ENCODE measurements around the gene SMCR8.
"Not testable (repeated sequence)": the region's sequence is repeated elsewhere in the genome, so short reads cannot be mapped to it uniquely, and the experiment has no call there.

Gene SMCR8, protein sequence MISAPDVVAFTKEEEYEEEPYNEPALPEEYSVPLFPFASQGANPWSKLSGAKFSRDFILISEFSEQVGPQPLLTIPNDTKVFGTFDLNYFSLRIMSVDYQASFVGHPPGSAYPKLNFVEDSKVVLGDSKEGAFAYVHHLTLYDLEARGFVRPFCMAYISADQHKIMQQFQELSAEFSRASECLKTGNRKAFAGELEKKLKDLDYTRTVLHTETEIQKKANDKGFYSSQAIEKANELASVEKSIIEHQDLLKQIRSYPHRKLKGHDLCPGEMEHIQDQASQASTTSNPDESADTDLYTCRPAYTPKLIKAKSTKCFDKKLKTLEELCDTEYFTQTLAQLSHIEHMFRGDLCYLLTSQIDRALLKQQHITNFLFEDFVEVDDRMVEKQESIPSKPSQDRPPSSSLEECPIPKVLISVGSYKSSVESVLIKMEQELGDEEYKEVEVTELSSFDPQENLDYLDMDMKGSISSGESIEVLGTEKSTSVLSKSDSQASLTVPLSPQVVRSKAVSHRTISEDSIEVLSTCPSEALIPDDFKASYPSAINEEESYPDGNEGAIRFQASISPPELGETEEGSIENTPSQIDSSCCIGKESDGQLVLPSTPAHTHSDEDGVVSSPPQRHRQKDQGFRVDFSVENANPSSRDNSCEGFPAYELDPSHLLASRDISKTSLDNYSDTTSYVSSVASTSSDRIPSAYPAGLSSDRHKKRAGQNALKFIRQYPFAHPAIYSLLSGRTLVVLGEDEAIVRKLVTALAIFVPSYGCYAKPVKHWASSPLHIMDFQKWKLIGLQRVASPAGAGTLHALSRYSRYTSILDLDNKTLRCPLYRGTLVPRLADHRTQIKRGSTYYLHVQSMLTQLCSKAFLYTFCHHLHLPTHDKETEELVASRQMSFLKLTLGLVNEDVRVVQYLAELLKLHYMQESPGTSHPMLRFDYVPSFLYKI

DNA sequence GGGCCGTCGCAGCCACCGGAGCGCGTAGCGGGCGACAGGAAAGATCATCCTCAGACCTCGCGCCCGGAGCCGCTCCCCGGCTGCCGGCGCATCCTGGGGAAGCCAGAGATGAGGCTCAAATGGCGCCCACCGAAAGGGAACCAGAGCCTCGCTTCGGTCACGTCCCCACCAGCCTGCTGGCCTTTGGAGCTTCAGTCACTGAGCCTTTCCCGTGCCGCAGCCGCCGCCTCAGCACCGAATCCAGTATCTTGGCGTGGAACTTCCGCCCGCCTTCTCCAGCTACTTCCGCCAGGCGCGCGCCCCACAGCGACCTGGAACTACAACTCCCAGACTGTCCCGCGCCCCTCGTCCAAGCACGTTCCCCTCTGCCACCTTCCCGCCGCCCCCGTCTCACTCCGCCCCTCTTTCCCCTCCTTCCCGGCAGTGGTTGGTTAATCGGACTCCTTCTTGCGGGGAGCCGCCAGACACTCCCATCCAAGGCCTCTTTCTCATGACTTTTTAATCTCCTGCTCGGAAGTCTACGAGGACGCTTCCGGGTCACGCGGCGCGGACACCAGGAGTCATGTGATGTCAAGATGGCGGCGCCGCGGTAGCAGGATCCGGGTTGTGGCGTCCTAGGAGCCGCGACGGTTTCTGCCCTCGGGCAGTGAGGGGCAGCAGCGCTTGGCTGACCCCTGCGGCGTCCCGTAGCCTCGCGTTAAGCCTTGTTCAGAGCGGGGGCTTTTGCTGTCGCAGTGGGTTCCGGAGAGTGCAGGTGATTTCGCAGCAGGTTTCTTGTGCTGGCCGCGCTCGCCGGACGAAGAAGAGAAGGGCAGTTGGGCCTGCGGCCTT, at the start of gene SMCR8, which contains the start of gene TOP3A:
Gene SMCR8 (plus strand): TSS at position 563 of the 831 bp plus-strand sequence. CDS start 497 bp downstream, outside the sequence.
Gene TOP3A (minus strand): TSS at position 264 of the 831 bp plus-strand sequence. CDS start 216 bp downstream, at position 48.
- DNase-seq (ENCODE audit: low read depth, low spot score) = peak; percentile 83

DNA sequence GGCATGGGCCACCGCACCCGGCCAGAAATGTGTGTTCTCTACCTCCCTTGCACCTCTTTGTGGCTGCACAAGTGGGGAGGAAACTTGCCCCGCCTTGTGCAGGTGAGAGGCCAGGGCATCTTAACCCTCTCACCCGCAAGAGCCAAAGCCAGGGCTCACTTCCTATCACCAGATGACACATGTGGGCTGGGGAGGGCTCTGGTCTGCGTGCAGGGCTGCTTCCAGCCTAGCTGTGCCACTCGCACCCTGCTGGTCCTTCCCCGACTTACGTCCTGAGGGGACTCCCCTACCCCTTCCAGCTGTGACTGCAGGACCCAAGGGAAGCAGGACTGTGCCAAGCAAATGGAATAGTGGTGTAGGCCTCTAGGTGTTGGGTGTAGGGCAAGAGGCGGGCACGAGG, 47.7 kb upstream of the SMCR8 start:
- DNase-seq (ENCODE audit: low read depth, low spot score) = no peak

DNA sequence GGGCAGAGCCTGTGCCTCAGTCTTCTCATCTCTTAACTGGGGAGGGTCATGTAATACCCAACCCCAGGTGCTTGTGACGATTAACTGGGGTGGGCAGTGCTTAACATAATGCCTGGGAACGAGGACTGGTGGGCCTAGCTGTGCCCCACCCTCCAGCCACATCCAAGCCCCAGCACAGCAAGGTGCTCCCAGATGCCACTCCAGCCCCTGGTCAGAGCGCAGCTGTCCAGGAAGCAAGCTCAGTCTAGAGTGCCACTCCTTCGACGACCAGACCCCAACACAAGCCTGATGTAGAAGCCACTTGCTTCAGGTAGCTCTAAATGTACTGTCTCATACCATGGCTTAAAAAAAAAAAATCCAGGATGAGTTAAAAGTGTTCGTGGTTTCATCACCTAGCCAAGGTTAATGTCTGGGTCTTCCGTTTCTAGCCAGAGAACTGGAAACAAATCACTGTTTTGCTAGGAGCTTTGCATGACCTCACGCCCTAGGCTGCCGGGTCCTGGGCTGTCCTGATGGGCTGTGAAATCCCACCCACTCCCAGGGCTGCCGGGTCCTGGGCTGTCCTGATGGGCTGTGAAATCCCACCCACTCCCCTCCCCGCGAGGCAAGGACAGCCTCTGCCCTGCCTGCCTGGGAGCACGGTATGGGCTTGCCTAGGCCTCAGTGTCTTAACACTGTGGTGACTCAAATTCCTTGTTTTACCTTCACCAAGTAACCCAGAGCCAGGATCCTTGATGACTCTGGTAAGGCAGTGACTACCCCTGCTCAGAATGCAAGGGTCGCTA, 47.0 kb upstream of the SMCR8 start:
- DNase-seq (ENCODE audit: low read depth, low spot score) = no peak

DNA sequence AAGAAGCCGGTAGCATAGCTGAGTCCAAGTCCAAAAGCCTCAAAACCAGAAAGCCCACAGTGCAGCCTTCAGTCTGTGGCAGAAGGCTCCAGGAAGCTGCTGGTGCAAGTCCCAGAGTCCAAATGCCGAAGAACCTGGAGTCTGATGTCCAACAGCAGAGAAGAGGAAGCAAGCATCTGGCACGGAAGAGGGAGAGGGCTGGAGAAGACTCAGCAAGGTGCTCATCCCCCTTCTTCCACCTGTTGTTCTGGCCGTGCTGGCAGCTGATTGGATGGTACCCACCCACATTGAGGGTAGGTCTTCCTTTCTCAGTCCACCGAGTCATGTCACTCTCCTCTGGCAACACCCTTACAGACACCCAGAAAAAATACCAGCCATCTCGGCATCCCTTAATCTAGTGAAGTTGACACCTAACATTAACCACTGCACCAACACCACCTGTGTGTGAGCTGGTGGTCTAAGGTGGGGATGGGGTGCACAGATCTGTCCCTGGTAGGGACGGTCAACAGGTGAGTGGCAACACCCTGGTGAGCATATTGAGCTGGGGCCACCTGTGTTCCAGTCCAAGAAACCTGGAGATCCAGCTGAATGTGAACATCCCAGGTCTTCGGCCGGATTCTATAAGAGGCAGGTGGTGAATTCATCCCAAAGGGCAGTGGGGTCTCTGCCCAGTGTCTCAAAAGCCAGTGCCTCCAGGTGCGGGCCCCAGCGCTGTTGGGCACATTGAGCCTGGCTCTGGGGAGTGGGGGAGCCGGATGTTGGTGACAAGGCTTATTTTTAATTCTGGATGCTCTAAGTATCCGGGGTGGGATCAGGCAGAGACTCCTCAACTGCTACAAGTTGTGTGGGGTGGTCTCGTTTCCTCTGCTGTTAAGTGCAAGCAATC, 44.8 kb upstream of the SMCR8 start:
- no peak for DNase-seq (ENCODE audit: low read depth, low spot score)

DNA sequence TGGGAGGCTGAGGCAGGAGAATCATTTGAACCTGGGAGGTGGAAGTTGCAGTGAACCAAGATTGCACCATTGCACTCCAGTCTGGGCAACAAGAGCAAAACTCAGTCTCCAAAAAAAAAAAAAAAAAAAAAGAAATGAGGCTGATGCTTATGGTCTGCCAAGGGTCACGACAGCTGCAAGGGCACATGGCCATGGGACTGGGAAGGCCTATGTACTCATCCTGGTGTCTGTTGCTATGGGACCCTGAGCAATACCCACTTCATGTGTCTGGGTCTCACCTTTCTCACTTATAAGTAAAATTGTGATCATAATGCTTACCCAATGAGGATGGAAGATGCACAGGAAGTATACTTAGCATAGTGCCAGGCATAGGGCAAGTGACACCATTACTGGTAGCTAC, 38.0 kb upstream of the SMCR8 start:
- DNase-seq (ENCODE audit: low read depth, low spot score) = no peak

DNA sequence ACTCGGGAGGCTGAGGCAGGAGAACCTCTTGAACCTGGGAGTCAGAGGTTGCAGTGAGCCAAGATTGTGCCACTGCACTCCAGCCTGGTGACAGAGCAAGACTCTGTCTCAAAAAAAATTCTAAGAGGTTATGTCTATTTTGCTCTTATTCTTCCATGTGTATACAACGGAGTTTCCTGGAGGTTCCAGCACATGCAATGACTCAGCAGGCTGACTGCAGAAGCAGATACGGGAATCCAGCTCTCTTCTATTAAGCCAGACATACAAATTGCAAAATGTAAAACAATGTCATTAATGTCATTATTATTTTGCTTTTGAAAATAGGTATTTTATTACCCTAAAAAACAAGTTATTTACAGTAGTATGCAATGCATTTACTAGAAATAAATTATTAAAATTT, 36.2 kb upstream of the SMCR8 start:
- DNase-seq (ENCODE audit: low read depth, low spot score) = no peak

DNA sequence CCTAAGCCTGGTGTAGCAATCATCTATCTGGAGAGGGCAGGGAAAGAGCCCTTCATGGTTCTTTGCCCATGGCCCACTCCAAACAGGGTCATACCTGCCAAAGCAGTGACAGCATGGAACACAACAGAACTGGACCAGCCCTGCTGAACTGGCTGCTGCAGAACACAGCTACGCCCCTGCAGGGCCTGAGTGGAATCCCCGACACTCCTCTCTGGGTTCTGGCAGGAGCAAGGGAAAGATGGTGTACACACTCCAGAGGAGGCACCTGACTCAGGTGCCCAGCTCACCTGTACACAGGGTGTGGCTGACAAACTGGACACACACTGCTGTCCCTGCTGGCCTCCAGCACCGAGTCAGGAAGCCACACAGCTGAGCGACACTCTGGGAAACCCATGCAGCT, 34.8 kb upstream of the SMCR8 start:
- DNase-seq (ENCODE audit: low read depth, low spot score) = no peak

DNA sequence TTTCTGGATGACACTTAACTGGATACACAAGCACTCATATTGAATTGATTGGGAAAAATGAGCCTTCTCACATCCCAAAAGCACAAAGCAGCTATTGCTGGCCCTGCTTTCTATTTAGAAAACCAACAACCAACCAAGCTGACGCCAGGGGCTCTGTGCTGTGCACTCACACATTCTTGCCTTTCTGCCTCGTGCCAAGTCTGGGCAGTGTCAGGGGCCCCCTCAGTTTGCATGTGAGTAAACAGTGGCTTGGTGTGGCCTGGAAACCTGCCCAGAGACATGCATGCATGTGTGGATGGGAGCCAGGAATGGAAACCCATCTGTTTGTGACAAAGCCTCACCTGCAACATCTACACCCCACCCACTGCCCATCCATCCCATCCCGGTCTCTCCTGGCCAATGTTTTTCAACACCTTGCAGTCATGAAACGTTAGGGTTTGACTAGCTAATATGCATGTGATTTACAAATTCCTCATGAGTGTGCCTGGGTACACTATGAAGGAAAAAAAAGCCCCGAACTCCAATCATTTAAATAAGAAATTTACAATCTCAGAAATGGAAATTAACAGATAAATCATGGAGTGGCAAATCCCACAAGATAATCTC, 34.2 kb upstream of the SMCR8 start:
- DNase-seq (ENCODE audit: low read depth, low spot score) = no peak

DNA sequence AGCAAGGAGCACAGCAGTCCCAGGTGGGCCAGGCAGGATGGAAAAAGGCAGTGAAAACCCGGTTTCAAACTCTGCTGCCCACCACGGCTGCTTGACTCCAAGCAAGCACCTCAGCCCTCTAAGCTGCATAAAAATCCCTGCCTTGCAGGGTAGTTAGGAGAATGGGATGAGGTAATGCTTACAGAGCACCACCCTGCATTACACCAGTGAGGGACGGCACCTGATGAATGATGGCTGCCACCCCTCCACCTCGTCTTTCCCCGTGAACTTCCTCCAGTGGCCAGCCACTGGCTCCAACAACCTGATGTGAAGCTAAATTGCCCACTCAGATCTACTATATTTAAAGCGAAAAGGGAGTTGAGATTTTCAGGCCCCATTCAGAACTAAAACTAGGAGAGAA, 33.3 kb upstream of the SMCR8 start:
- DNase-seq (ENCODE audit: low read depth, low spot score) = no peak

DNA sequence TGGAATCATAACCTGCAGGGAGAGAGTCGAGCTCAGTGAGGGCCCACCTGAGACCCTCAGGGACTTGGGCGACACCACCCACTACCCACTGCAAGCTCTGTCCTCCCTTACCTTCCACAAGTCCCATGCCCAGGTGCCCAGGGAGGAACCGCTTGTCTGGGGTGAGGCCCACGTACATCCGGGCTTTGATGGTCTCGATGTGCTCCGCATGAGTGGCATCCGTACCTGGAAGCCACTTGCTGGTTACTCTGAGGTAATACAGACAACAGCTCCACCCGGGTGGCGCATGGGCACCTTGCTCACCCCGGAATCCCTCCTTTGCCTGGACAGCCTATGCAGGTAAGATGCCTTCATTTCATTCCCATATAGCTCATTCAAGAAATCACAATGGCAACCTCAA, 29.8 kb upstream of the SMCR8 start:
- no peak for DNase-seq (ENCODE audit: low read depth, low spot score)

DNA sequence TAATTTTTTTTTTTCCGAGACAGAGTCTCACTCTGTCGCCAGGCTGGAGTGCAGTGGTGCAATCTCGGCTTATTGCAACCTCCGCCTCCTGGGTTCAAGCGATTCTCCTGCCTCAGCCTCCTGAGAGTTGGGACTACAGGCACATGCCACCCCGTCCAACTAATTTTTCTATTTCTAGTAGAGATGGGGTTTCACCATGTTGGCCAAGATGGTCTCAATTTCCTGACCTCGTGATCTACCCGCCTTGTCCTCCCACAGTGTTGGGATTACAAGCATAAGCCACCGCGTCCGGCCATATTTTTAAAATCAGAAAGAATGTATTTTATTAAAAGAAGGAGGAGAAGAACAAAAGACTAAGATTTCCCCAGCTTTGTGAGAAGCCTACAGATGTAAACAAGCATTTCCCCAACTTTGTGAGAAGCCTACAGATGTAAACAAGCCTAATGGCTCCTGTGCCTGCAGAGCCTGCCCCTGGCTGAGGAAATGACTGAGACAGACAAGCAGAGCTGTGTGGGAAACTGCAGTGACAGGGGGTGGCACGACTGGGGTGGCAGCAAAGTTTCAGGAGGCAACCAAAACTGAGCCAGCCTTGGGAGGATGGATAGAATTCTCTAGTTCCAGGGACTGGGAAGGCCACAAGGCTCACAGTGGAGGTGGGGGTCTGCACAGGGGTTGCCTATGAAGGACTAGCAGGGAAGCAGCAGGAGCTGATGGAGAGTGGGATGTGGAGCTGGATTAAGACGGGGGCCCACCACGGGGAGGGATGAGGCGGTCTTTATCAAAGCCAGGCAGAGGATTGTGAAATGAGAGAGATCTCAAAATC, 23.2 kb upstream of the SMCR8 start:
- DNase-seq (ENCODE audit: low read depth, low spot score) = no peak

DNA sequence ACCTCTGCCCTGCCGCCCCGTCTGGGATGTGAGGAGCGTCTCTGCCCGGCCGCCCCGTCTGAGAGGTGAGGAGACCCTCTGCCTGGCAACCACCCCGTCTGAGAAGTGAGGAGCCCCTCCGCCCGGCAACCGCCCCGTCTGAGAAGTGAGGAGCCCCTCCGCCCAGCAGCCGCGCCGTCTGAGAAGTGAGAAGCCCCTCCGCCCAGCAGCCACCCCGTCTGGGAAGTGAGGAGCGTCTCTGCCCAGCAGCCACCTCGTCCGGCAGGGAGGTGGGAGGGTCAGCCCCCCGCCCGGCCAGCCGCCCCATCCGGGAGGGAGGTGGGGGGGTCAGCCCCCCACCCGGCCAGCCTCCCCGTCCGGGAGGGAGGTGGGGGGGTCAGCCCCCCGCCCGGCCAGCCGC, 17.0 kb upstream of the SMCR8 start:
- not testable (repeated sequence) for DNase-seq (ENCODE audit: low read depth, low spot score)

DNA sequence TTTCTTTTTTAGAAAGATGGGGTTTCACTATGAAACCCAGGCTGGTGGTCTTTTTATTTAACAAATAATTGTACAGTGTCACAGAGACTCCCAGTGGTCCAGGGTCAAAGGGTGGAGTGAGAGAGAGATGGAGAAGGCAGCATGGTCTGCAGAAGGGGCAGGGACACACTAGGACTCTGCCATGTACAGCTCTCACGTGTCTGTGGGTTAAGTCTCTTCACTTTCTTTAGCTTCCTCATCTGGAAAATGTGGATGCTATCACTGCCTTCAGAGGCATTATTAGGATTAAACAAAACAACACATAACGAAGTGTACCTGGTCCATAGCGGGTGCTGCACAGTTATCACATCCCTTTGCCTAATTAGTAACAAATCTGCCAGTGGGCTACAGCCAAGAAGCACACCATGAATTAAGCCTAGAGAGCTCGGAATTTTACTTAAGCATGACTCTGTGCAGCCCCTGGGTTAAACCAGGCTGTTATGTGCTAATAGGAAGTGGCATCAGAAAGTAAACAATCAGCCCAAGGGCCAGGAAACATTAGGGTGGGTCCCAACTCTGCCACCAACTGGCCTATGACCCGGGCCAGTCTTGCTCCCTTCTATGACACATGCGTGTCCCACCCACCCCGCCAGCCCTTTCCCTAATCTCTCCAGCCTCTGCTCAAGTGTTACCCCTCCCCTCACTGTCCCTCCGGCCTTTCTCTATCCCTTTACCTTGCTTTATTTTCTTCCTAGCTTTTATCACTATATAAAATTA, 14.2 kb upstream of the SMCR8 start:
- DNase-seq (ENCODE audit: low read depth, low spot score) = no peak

DNA sequence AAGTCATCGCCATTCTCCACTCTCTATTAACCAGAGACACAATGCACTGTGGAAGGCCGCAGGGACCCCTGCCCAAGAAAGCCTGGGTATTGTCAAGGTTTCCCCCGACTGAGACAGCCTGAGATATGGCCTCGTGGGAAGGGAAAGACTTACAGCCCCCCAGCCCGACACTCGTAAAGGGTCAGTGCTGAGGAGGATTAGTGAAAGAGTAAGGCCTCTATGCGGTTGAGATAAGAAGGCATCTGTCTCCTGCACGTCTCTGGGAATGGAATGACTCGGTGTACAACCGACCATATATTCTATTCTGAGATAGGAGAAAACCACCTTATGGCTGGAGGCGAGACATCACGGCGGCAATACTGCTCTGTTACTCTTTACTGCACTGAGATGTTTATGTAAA, 11.9 kb upstream of the SMCR8 start:
- not testable (repeated sequence) for DNase-seq (ENCODE audit: low read depth, low spot score)

DNA sequence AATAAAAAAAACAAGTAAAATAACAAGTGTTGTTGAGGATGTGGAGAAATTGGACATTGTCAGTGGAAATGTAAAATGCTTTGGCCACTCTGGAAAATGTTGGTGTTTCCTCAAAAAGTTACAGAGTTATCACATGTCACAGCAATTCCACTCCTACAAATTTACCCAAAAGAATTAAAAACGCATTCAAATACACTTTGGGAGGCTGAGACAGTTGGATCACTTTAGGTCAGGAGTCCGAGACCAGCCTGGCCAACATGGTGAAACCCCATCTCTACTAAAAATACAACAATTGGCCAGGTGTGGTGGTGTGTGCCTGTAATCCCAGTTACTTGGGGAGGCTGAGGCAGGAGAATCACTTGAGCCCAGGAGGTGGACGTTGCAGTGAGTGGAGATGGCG, 5.9 kb upstream of the SMCR8 start:
- DNase-seq (ENCODE audit: low read depth, low spot score) = no peak

DNA sequence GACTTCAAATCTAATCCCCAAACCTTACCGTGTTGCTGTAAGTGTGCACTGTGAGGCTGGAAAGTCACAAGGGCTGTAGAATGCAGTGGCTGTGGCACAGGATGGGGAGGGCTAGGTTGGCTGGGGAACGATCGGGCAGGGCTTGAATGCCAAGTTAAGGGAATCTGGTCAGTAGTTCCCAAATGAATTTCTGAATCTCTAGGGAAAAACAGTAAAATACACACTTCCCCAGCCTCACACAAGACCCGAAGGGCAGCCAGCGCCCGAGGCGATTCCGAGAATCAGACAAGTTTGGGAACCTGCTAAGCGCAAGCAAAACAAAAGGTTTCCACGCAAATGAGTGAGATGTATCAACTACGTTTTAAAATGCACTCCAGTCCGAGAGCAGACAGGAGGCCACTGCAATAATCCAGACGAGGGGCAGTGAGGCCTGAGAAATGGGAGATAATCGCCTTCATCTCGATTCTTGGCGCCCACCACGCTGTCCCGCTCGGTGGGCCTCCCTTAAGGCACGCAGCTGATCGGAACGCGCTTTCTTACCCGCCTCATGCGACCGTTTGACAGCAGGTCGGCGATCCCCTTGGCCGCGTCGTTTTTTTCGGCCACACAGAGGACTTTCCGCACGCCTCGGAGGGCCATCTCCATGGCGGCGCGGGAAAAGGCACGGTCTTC, 898 bp upstream of the SMCR8 start:
- no peak for DNase-seq (ENCODE audit: low read depth, low spot score)

DNA sequence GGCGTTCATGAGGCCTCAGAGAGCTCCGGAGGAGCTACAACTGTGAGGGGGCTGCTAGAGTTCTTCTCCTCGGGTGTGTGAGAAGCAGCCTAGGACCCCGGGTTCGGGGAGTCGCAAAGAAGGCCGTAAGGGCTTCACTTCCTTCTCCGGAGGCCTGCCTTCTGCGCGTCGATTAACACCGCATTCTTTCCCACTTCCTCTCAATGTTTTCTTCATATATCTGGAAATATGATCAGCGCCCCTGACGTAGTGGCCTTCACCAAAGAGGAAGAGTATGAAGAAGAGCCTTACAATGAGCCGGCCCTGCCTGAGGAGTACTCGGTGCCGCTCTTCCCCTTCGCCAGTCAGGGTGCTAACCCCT, 449 bp downstream of the SMCR8 start:
- no peak for DNase-seq (ENCODE audit: low read depth, low spot score)

All from iPS DF 19.7 (cell line).